22Rv1 (cell line): ENCODE measurements around the gene MYO18B.

Experiments
- H3K27ac ChIP-seq: fragments of 450-650 bp; 2 replicates; pipeline ENCODE4 v1.5.1; 2017
- CTCF ChIP-seq: fragments of 450-650 bp; IDR thresholded peaks from 2 replicates; pipeline ENCODE4 v1.5.1; 2017; ENCODE audit warnings: mild to moderate bottlenecking
- ZFX ChIP-seq: fragments of 450-650 bp; IDR thresholded peaks from 2 replicates; pipeline ENCODE4 v1.6.1; 2017; ENCODE audit warnings: antibody characterized with exemption, borderline replicate concordance

The MYO18B gene

GRCh38 chr22:25834490-25834889 is 92.5 kb downstream of the MYO18B start:
- no peak for TF ChIP-seq CTCF
- no peak for TF ChIP-seq ZFX
- H3K27ac ChIP-seq = no peak overlapping the region

- no peak for TF ChIP-seq ZFX
- TF ChIP-seq CTCF = no peak
- no peak overlapping the region for H3K27ac ChIP-seq
These were observed 93.4 kb downstream of the MYO18B start for GRCh38 chr22:25835348-25835747.

- no peak overlapping the region for H3K27ac ChIP-seq
- TF ChIP-seq ZFX = no peak
- TF ChIP-seq CTCF = no peak
These were observed 95.4 kb downstream of the MYO18B start for GRCh38 chr22:25837288-25837900.

GRCh38 chr22:25838960-25839741 is 97.2 kb downstream of the MYO18B start:
- TF ChIP-seq ZFX = no peak
- TF ChIP-seq CTCF = no peak
- no peak overlapping the region for H3K27ac ChIP-seq

- TF ChIP-seq ZFX = no peak
- no peak overlapping the region for H3K27ac ChIP-seq
These were observed 97.8 kb downstream of the MYO18B start for GRCh38 chr22:25839755-25840154.

- H3K27ac ChIP-seq = no peak overlapping the region
- no peak for TF ChIP-seq CTCF
- no peak for TF ChIP-seq ZFX
These were observed 98.2 kb downstream of the MYO18B start for GRCh38 chr22:25840167-25840566.

GRCh38 chr22:25840891-25841290 is 98.9 kb downstream of the MYO18B start:
- TF ChIP-seq ZFX (no peak), CTCF (no peak)
- H3K27ac ChIP-seq = no peak overlapping the region
